Fibroblast of the aortic adventitia (primary cell): ENCODE data around the gene RABL3. TPM values are rescaled to one million over a fixed set of nuclear protein-coding genes. Genes with fewer than 3 reads are reported as not detected.

Experiments used
- DNase-seq: peaks from one replicate; pipeline ENCODE4 v3.0.0-alpha.2; 2010; ENCODE audit warnings: low read depth
- H3K4me3 ChIP-seq: 2 replicates; pipeline ENCODE4 v1.5.1; 2011; ENCODE audit warnings: low read depth, mild to moderate bottlenecking, control low read depth, low read length, moderate library complexity
- total RNA-seq: library from RNA; depleted of rRNA; stranded (reverse); fragments of >200 nt; gene quantifications from 2 replicates; pipeline ENCODE4 v1.2.3, GENCODE V29; 2012; ENCODE audit warnings: low replicate concordance
- TF ChIP-seq, protein P1 (sequence below): IDR thresholded peaks from 2 replicates; pipeline ENCODE4 v1.5.1; 2011; ENCODE audit warnings: mild to moderate bottlenecking, low read length, control low read depth, inconsistent platforms; ENCODE audit not compliant: insufficient read depth

RABL3 gene
- total RNA-seq, 1 donor, result 18.3 TPM

GRCh38 chr3:120684896-120685295 lies 57.4 kb downstream of the RABL3 start:
- DNase-seq, result no peak
- no peak overlapping the region for H3K4me3 ChIP-seq
- TF ChIP-seq, protein P1, sequence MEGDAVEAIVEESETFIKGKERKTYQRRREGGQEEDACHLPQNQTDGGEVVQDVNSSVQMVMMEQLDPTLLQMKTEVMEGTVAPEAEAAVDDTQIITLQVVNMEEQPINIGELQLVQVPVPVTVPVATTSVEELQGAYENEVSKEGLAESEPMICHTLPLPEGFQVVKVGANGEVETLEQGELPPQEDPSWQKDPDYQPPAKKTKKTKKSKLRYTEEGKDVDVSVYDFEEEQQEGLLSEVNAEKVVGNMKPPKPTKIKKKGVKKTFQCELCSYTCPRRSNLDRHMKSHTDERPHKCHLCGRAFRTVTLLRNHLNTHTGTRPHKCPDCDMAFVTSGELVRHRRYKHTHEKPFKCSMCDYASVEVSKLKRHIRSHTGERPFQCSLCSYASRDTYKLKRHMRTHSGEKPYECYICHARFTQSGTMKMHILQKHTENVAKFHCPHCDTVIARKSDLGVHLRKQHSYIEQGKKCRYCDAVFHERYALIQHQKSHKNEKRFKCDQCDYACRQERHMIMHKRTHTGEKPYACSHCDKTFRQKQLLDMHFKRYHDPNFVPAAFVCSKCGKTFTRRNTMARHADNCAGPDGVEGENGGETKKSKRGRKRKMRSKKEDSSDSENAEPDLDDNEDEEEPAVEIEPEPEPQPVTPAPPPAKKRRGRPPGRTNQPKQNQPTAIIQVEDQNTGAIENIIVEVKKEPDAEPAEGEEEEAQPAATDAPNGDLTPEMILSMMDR, result no peak

DNA sequence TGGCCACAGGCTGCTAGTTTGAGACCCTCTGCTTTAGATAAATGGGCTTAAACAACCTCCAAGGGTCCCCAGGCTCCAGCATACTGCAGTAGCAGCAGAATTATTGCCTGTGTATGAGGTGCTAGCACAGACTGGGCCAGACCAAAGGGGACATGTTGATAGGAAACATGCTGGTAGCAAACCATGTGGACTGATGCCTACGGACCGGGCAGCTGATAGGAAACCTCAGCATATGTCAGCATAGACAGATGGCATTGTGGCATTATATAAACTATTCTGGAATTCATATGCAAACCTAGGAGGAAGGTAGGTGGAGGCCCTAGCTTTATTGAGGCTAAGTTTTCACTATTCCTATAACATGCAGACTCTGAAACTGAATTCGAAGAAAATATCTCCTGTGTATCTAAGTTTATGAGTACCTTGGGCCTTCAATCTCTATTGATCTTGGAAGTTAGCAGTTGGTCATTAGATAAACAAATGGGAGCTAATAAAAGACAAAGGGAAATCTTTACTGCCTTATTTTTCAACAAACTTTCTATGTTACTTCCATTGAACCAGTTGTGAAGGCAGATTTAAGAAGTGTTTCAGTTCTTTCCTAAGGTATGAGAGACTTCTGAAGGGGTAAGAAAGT lies 58.5 kb downstream of the RABL3 start:
- DNase-seq, result no peak
- no peak overlapping the region for H3K4me3 ChIP-seq
- TF ChIP-seq, protein P1, result no peak

DNA sequence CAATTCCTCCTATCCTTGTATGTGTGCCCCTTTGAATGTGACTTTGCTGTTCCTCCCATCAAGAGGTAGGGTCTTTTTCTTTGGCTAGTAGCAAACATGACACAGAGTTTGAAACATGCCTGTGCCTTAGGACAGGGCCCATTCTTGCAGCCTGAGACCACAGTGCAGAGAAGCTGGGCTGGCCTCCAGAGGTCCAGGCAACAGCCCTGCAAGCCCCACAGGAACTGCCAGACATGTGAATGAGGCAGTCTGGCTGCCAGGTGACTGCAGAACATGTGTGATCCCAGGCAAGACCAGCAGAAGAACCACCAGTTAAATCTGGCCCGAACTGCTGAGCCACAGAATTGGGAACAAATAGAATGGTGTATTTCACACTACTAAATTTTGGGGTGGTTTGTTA lies 59.1 kb downstream of the RABL3 start:
- TF ChIP-seq, protein P1, result no peak
- DNase-seq, result peak; percentile 38
- H3K4me3 ChIP-seq, result no peak overlapping the region

DNA sequence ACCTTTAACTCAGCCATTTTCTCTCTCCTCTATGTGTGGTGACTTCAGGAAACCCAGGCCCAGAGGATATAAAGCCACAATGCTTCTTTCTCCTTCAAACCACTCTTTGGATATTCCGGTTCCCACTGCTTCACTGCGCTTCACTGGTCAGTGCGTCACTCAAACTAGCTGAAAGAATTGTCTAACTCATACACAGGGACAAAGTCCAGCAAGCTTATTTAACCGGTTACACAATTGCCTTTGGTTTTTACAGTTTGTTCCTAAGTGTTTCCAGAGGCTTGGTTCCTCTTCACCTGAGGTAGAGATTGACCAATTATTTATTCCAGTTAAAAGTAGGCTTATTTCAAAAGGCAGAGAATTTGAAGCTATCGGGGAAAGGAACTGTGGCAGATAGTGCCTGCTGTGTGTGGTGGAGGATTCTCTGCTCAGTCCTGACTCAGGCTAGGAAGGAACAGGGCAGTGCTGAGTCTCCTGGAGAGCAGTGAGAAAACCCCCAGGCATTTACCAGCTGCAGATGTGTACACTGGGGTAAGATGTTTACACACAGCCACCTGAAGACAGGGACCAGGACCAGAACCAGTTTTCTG lies 60.1 kb downstream of the RABL3 start, which contains the start of gene HGD:
HGD (minus strand) TSS at position 145 of the 587 bp plus-strand sequence; CDS start at position 17, 128 bp downstream.
- DNase-seq, result no peak
- H3K4me3 ChIP-seq, result no peak within 1 kb of the TSS
- TF ChIP-seq, protein P1, result no peak

DNA sequence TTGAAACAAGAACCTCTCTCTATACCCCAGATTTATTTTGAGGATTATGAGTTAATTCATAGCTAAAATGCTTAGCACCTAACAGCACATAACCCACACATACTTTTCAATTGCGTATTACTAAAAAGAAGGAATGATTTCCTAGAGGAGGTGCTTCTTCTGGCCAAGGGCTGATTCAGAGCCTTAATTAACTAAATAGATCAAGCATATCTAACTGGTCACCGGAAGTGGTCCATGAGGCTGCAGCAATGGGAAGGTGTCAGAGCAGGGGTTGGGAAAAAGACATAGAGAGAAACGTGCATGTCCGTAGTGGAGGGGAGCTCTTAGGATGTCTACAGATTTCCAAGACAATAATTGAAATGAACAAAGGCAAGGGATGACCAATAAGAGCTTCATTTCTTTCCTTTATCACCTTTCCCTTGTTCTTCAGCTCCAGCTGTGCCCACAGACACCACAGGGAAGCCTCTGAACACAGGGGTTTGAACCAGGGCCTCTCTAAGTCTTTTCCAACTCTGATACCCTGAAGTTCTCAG lies 60.7 kb downstream of the RABL3 start:
- TF ChIP-seq, protein P1, result no peak
- H3K4me3 ChIP-seq, result no peak overlapping the region
- no peak for DNase-seq

DNA sequence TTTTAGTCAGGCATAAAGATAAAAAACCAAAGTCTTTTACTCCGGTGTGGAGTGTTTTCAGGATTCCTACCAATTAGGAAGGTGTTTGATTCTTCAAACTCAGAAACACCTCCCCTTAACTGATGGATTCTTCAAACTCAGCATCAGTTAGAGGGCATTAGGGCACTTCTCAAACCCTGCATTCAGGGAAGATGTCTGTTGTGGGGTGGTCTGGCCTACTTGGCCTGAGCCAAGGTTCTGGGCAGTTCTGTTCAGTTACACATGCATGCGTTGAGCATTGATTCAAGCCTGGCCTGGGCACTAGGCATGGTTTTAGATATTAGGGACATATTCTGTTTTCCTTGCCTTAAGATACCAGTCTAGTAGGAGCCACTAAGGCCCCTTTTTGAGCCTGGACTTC lies 61.3 kb downstream of the RABL3 start:
- TF ChIP-seq, protein P1, result no peak
- H3K4me3 ChIP-seq, result no peak overlapping the region
- DNase-seq, result no peak
